Activated CD8-positive, alpha-beta T cell treated with anti-CD3 and anti-CD28 coated beads, Interleukin-2, amount 10 ng/mL, durations not matched to agents 7 days and 5 days (primary cell): ENCODE results near the gene HM13. TPM values are rescaled to one million over a fixed set of nuclear protein-coding genes. Genes with fewer than 3 reads are reported as not detected.
A peak's percentile ranks its signal among the peaks of the same experiment; 100 is the strongest.
"Not testable (repeated sequence)": the region's sequence is repeated elsewhere in the genome, so short reads cannot be mapped to it uniquely, and the experiment has no call there.

Experiments used
- ATAC-seq: fragments of 150-1000 bp; cut with Tn5 transposase; one replicate; pipeline ENCODE4 v1.10.0; 2021; ENCODE audit warnings: moderate library complexity
- CTCF ChIA-PET: fragments of 350-600 bp; sonication (Branson Sonifier 250); formaldehyde crosslinking; loops from one replicate; lab custom pipeline; 2021; ENCODE audit warnings: antibody characterized with exemption; lab: Charles Lee
- POLR2A ChIA-PET: fragments of 350-600 bp; sonication (Branson Sonifier 250); formaldehyde crosslinking; loops from one replicate; lab custom pipeline; 2021; ENCODE audit warnings: antibody characterized with exemption; lab: Charles Lee
- DNase-seq: peaks from one replicate; pipeline ENCODE4 v3.0.0-alpha.2; 2020
- H3K27ac Mint-ChIP-seq: one replicate; pipeline ENCODE4 v1.8.0; 2021; ENCODE audit warnings: mild to moderate bottlenecking, mixed read lengths
- H3K27me3 Mint-ChIP-seq: one replicate; pipeline ENCODE4 v1.8.0; 2021; ENCODE audit warnings: low read depth, mixed read lengths
- H3K36me3 Mint-ChIP-seq: one replicate; pipeline ENCODE4 v1.8.0; 2021; ENCODE audit warnings: low read depth, mixed read lengths
- H3K4me1 Mint-ChIP-seq: one replicate; pipeline ENCODE4 v1.8.0; 2021; ENCODE audit warnings: low read depth, mixed read lengths
- H3K4me3 Mint-ChIP-seq: one replicate; pipeline ENCODE4 v1.8.0; 2021; ENCODE audit warnings: mild to moderate bottlenecking, mixed read lengths
- H3K9me3 Mint-ChIP-seq: one replicate; pipeline ENCODE4 v1.8.0; 2022; ENCODE audit warnings: mixed read lengths; ENCODE audit not compliant: insufficient read depth
- total RNA-seq, 2 experiments: library from RNA; stranded (reverse); gene quantifications; one replicate each; pipeline ENCODE4 v1.2.3, GENCODE V29; 2021

The HM13 gene
- total RNA-seq, 2 experiments from 2014 or later: 117 to 127 TPM

- Mint-ChIP-seq H3K4me1 (peaks cover 18% of the 10 kb centered on the region), H3K4me3 (no peak overlapping the region), H3K36me3 (peaks cover 2% of the 10 kb centered on the region), H3K27ac (no peak overlapping the region), H3K9me3 (no peaks in the 10 kb centered on the region), H3K27me3 (peaks cover 4% of the 10 kb centered on the region)
- ChIA-PET CTCF (interaction anchor here (0.7 to 23.7 kb wide), 6 partner anchors 9 to 77 kb away, joined by 3 to 901 read pairs (median 8); partner anchors contain the start of gene ID1), POLR2A (interaction anchor here (1.0 to 1.2 kb wide), 2 partner anchors 8 to 24 kb away, joined by 4 to 5 read pairs; no protein-coding TSS in a partner anchor)
- no peak for ATAC-seq
- no peak for DNase-seq
Measured at GRCh38 chr20:31578448-31579138, 64.4 kb downstream of the HM13 start.

DNA sequence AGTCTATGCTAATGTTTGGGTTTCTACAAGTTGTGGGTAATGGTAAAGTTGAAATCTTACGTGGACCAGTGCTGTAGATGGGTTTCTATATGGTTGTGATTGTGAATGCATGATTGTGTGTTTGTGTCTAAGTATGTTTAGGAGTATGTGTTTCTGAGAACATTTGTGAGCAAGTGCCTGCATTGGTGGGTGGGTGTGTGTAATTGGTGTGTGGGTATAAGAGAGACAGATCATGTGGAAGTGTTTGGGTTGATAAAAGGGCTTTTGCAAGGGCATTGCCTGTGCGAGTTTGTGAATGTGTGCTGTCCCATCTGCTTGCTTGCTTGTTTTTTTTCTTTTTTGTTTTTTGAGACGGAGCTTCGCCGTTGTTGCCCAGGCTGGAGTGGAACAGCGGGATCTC is 65.0 kb downstream of the HM13 start:
- CTCF ChIA-PET: no interaction called here
- H3K36me3 Mint-ChIP-seq: peaks cover 2% of the 10 kb centered on the region

DNA sequence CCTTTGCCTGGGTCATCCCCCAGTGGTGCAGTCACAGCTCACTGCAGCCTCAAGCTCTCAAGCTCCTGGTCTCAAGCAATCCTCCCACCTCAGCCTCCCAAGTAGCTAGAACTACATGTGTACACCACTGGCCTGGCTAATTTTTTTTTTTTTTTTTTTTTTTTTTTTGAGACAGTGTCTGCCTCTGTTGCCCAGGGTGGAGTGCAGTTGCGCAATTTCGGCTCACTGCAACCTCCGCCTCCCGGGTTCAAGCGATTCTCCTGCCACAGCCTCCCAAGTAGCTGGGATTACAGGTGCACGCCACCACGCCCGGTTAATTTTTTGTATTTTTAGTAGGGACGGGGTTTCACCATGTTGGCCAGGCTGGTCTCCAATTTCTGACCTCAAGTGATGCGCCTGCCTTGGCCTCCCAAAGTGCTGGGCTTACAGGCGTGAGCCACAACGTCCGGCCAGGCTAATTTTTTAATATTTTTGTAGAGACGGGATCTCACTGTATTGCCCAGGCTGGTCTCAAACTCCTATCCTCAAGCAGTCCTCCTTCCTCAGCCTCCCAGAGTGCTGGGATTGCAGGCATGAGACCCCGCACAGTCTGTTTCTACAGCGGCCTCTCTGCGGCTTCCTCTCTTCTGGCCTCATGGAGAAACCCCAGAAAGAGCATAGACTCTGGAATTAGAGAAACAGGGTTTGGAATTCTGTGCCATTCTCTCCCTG is 65.9 kb downstream of the HM13 start:
- DNase-seq, H3K36me3 Mint-ChIP-seq, H3K27ac Mint-ChIP-seq, H3K9me3 Mint-ChIP-seq, ATAC-seq, POLR2A ChIA-PET, H3K4me3 Mint-ChIP-seq, H3K27me3 Mint-ChIP-seq: not testable (repeated sequence)
- CTCF ChIA-PET: interaction anchor here (1.2 kb wide), 1 partner anchor 18 kb away, joined by 3 read pairs; no protein-coding TSS in a partner anchor
- H3K4me1 Mint-ChIP-seq: peaks cover 11% of the 10 kb centered on the region

More for the DNA sequence above, 65.0 kb downstream of the HM13 start:
- Mint-ChIP-seq H3K27me3 (peaks cover 5% of the 10 kb centered on the region), H3K9me3 (no peaks in the 10 kb centered on the region), H3K4me1 (peaks cover 11% of the 10 kb centered on the region), H3K27ac (no peak overlapping the region), H3K4me3 (no peak overlapping the region)
- DNase-seq (no peak), ATAC-seq (no peak)
- POLR2A ChIA-PET: no interaction called here

DNA sequence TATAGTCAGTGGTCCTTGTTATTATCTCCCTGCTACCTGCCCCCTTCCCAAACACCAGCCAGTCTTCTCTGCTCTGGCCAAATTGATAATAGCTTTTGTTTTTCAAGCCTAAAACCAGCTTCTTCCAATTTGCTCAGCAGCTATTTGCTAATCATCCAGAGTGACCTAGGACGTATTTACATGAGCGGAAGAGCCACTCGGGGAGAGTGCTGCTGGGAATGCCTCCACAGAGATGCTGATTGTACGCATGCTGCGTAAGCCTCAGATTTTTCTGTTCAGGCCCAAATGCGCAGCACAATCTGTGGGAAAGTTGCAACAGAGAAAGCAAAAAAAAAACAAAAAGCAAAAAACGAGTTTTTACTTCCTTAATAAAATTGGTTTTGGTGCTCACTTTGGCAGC is 66.5 kb downstream of the HM13 start:
- POLR2A ChIA-PET: no interaction called here
- Mint-ChIP-seq H3K4me3 (no peak overlapping the region), H3K9me3 (no peaks in the 10 kb centered on the region), H3K4me1 (peaks cover 11% of the 10 kb centered on the region), H3K36me3 (peaks cover 2% of the 10 kb centered on the region), H3K27me3 (peaks cover 9% of the 10 kb centered on the region), H3K27ac (no peak overlapping the region)
- ATAC-seq: no peak
- CTCF ChIA-PET: interaction anchor here (1.2 kb wide), 1 partner anchor 18 kb away, joined by 3 read pairs; no protein-coding TSS in a partner anchor
- no peak for DNase-seq

GRCh38 chr20:31581391-31581790 is 67.1 kb downstream of the HM13 start:
- H3K27ac Mint-ChIP-seq: no peak overlapping the region
- CTCF ChIA-PET: no interaction called here

GRCh38 chr20:31587545-31588389 is 73.5 kb downstream of the HM13 start:
- ATAC-seq (peak; percentile 81), DNase-seq (no peak)
- peak overlapping the region; percentile 58 for H3K4me3 Mint-ChIP-seq
- H3K9me3 Mint-ChIP-seq: no peaks in the 10 kb centered on the region
- CTCF ChIA-PET: interaction anchor here (0.8 to 5.2 kb wide), 5 partner anchors 10 to 29 kb away, joined by 3 to 36 read pairs (median 3); no protein-coding TSS in a partner anchor
- peaks cover 27% of the 10 kb centered on the region for H3K27me3 Mint-ChIP-seq
- no peak overlapping the region for H3K27ac Mint-ChIP-seq
- H3K4me1 Mint-ChIP-seq: peaks cover 5% of the 10 kb centered on the region
- POLR2A ChIA-PET: interaction anchor here (0.6 kb wide), 1 partner anchor 14 kb away, joined by 4 read pairs; no protein-coding TSS in a partner anchor
- no peaks in the 10 kb centered on the region for H3K36me3 Mint-ChIP-seq

More at GRCh38 chr20:31581391-31581790, 67.1 kb downstream of the HM13 start:
- no peak for DNase-seq
- Mint-ChIP-seq H3K9me3 (no peaks in the 10 kb centered on the region), H3K4me3 (no peak overlapping the region), H3K27me3 (peaks cover 11% of the 10 kb centered on the region), H3K4me1 (peaks cover 11% of the 10 kb centered on the region), H3K36me3 (peaks cover 2% of the 10 kb centered on the region)
- no peak for ATAC-seq
- POLR2A ChIA-PET: no interaction called here

DNA sequence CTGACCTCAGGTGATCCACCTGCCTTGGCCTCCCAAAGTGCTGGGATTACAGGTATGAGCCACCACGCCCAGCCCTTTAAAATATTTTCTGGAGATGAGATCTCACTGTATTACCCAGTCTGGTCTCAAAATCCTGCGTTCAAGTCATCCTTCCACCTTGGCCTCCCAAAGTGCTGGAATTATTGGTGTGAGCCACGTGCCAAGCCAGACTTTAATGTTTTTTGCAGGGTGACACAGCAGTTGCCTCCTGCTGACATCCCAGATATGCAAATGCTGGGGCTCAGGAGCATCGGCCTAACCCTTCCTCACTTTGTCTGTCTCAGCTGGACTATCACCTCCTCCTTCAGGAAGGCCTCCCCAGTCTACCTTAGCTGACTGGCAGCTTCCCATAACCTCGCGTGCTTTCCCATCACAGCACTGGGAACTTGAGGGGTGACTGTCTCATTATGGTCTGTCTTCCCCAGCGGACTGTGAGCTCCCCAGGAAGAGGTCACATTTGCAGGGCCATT is 76.5 kb downstream of the HM13 start:
- peaks cover 21% of the 10 kb centered on the region for H3K27me3 Mint-ChIP-seq
- H3K27ac Mint-ChIP-seq: no peak overlapping the region
- no peak overlapping the region for H3K4me3 Mint-ChIP-seq
- H3K36me3 Mint-ChIP-seq: no peaks in the 10 kb centered on the region
- ChIA-PET POLR2A (interaction anchor here (0.8 to 1.4 kb wide), 3 partner anchors 13 to 126 kb away, joined by 3 read pairs; no protein-coding TSS in a partner anchor), CTCF (interaction anchor here (0.9 to 3.0 kb wide), 6 partner anchors 14 to 88 kb away, joined by 3 to 13 read pairs (median 6); partner anchors contain the start of gene ID1)
- H3K9me3 Mint-ChIP-seq: no peaks in the 10 kb centered on the region
- peaks cover 5% of the 10 kb centered on the region for H3K4me1 Mint-ChIP-seq
- DNase-seq (no peak), ATAC-seq (no peak)

DNA sequence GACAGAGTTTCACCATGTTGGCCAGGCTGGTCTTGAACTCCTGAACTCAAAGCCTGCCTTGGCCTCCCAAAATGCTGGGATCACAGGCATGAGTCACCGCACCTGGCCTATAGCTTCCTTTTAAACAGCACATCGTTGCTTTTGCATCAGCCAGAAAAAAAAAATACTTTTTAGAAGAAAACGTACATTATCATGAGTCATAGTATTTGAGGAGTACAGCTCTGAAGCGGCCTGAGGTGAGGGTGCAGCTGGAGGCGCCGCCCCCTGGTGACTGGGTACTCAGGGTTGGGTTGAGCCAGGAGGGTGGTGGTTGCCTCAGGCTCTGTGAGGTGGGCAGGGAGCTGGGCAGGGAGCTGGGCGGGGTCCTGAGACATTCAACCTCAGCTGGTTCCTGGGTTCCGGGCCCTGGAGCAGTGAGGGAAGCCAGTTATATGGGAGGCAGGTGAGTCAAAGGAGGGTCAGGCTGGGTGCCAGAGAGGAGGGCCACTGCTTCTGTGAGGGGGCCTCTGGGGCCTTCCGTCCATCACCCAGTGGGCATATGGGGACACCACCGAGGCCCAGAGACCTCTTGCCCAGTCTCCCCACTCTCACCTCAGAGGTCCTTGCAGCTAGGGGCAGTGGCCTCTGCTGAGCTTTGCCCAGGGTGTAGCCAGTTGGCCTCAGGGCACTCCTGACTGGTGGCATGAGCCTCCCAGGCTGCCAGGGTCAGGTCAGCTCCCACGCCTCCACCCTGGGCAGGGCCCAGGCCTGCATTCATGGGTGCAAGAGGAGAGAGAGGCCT is 79.2 kb downstream of the HM13 start:
- Mint-ChIP-seq H3K36me3 (no peaks in the 10 kb centered on the region), H3K4me3 (no peak overlapping the region), H3K27me3 (peaks cover 13% of the 10 kb centered on the region), H3K27ac (no peak overlapping the region), H3K9me3 (no peaks in the 10 kb centered on the region), H3K4me1 (peaks cover under 1% of the 10 kb centered on the region)
- ChIA-PET CTCF (interaction anchor here (1.5 to 2.2 kb wide), 2 partner anchors 19 to 30 kb away, joined by 6 to 10 read pairs; no protein-coding TSS in a partner anchor), POLR2A (no interaction called here)
- ATAC-seq: no peak
- DNase-seq: no peak

GRCh38 chr20:31594002-31594557 is 79.8 kb downstream of the HM13 start:
- Mint-ChIP-seq H3K27me3 (peaks cover 7% of the 10 kb centered on the region), H3K4me3 (no peak overlapping the region), H3K4me1 (no peaks in the 10 kb centered on the region), H3K27ac (no peak overlapping the region), H3K9me3 (no peaks in the 10 kb centered on the region), H3K36me3 (no peaks in the 10 kb centered on the region)
- ATAC-seq: no peak
- ChIA-PET POLR2A (no interaction called here), CTCF (interaction anchor here (1.5 to 2.2 kb wide), 2 partner anchors 19 to 31 kb away, joined by 6 to 10 read pairs; no protein-coding TSS in a partner anchor)
- DNase-seq: no peak
